ENCODE results near the gene C2. TPM values are rescaled to one million over a fixed set of nuclear protein-coding genes. Genes with fewer than 3 reads are reported as not detected.
A peak's percentile ranks its signal among the peaks of the same experiment; 100 is the strongest.

C2 gene
- 10 to 100 TPM; 10.2 to 54.2 (median 15.4) TPM for total RNA-seq

GRCh38 chr6:31927242-31927862, at the start of gene C2:
C2 (plus strand) TSS chr6:31927717; CDS start chr6:31927753, 36 bp downstream.
- Histone ChIP-seq H3K27me3 (no peaks in the 10 kb centered on the region), H3K27ac (peak within 1 kb of the TSS in 1 of 2 donors; percentile 43), H3K9me3 (no peaks in the 10 kb centered on the region), H3K4me1 (no peaks in the 10 kb centered on the region), H3K4me3 (peak within 1 kb of the TSS; percentile 26 to 54 (median 42)), H3K36me3 (no peaks in the 10 kb centered on the region)
- DNase-seq (ENCODE audit: low spot score in 2 of 2), result no peak
- no peak for TF ChIP-seq CTCF (IDR thresholded peaks at IDR 0.05)
- TF ChIP-seq POLR2AphosphoS5 (IDR thresholded peaks at IDR 0.05), result no peak
- TF ChIP-seq POLR2A (IDR thresholded peaks at IDR 0.05), result no peak
- intact Hi-C loops (cut with DNase I; ENCODE audit: low total_unique reads), result no loop called here

GRCh38 chr6:31878222-31878621, 49.3 kb upstream of the C2 start:
- H3K36me3 ChIP-seq, result peaks cover 11% of the 10 kb centered on the region
- no peak for DNase-seq (ENCODE audit: low spot score in 2 of 2)
- H3K9me3 ChIP-seq, result no peaks in the 10 kb centered on the region
- H3K27me3 ChIP-seq, result no peaks in the 10 kb centered on the region
- intact Hi-C loops (cut with DNase I; ENCODE audit: low total_unique reads), result no loop called here
- no peaks in the 10 kb centered on the region for H3K4me1 ChIP-seq
- H3K4me3 ChIP-seq, result peak overlapping the region in 2 of 3 donors; percentile 30 to 48
- TF ChIP-seq POLR2AphosphoS5 (IDR thresholded peaks at IDR 0.05) (no peak), CTCF (IDR thresholded peaks at IDR 0.05) (no peak), POLR2A (IDR thresholded peaks at IDR 0.05) (no peak)
- peak overlapping the region; percentile 53 to 59 for H3K27ac ChIP-seq

- TF ChIP-seq CTCF (IDR thresholded peaks at IDR 0.05) (no peak), POLR2A (IDR thresholded peaks at IDR 0.05) (no peak), POLR2AphosphoS5 (IDR thresholded peaks at IDR 0.05) (no peak)
- Histone ChIP-seq H3K27ac (peak within 1 kb of the TSS; percentile 53 to 59), H3K4me3 (peak within 1 kb of the TSS in 2 of 3 donors; percentile 30 to 48), H3K9me3 (no peaks in the 10 kb centered on the region), H3K4me1 (no peaks in the 10 kb centered on the region), H3K36me3 (peaks cover 16% of the 10 kb centered on the region), H3K27me3 (no peaks in the 10 kb centered on the region)
- intact Hi-C loops (cut with DNase I; ENCODE audit: low total_unique reads), result no loop called here
- no peak for DNase-seq (ENCODE audit: low spot score in 2 of 2)
Measured at GRCh38 chr6:31878726-31879125, 48.8 kb upstream of the C2 start, which contains the start of gene SLC44A4. SLC44A4 (minus strand) TSS chr6:31878997; CDS start chr6:31878980, 17 bp downstream.

GRCh38 chr6:31879143-31879542, 48.4 kb upstream of the C2 start:
- H3K4me3 ChIP-seq, result no peak overlapping the region
- no peaks in the 10 kb centered on the region for H3K4me1 ChIP-seq
- H3K9me3 ChIP-seq, result no peaks in the 10 kb centered on the region
- intact Hi-C loops (cut with DNase I; ENCODE audit: low total_unique reads), result no loop called here
- TF ChIP-seq POLR2A (IDR thresholded peaks at IDR 0.05) (no peak), CTCF (IDR thresholded peaks at IDR 0.05) (no peak), POLR2AphosphoS5 (IDR thresholded peaks at IDR 0.05) (no peak)
- no peaks in the 10 kb centered on the region for H3K27me3 ChIP-seq
- DNase-seq (ENCODE audit: low spot score in 2 of 2), result no peak
- peak overlapping the region in 1 of 2 donors; percentile 16 for H3K27ac ChIP-seq
- peaks cover 18% of the 10 kb centered on the region for H3K36me3 ChIP-seq

GRCh38 chr6:31879901-31880300, 47.6 kb upstream of the C2 start:
- DNase-seq (ENCODE audit: low spot score in 2 of 2), result no peak
- H3K4me1 ChIP-seq, result no peaks in the 10 kb centered on the region
- H3K4me3 ChIP-seq, result no peak overlapping the region
- TF ChIP-seq POLR2A (IDR thresholded peaks at IDR 0.05) (no peak), CTCF (IDR thresholded peaks at IDR 0.05) (no peak), POLR2AphosphoS5 (IDR thresholded peaks at IDR 0.05) (no peak)
- H3K9me3 ChIP-seq, result no peaks in the 10 kb centered on the region
- intact Hi-C loops (cut with DNase I; ENCODE audit: low total_unique reads), result no loop called here
- H3K27ac ChIP-seq, result no peak overlapping the region
- H3K36me3 ChIP-seq, result peaks cover 18% of the 10 kb centered on the region
- H3K27me3 ChIP-seq, result no peaks in the 10 kb centered on the region
